ENCODE data around the gene CLMP.
"Not testable (repeated sequence)": the region's sequence is repeated elsewhere in the genome, so short reads cannot be mapped to it uniquely, and the experiment has no call there.

Gene CLMP

DNA sequence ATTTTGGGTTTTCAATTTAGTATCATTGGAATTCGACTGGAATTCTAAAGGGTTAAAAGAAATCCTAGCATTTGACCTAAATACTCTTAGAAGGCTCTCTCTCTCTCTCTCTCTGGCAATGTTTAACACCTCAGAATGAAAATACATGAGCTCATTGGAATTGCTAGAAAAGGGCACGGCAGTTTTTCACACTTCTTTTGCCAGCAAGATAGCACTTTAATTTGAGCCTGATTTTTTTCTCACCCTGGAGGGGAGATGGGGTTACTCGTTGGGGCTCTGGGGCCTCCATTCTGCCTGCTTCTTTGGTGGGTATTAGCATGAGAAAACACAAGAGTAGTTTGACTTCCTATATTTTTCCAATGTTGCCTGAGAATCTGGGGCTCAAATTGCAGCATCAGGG, 22.8 kb upstream of the CLMP start:
- peak; percentile 87 for DNase-seq (ENCODE audit: low spot score)

DNA sequence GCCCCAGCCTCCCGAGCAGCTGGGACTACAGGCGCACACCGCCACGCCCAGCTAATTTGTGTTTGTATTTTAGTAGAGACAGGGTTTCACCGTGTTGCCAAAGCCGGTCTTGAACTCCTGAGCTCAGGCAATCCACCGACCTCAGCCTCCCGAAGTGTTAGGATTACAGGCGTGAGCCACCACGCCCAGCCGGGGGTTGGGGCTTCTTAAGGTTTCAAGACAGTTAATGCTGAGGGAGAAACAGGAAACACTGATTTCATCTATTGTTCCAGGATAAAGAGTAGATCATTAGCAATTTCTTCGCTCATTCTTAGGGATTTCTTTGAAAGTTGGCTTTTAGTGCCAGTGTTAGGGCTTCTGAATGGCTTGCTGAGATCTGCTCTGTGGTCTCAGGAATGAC, 21.2 kb upstream of the CLMP start:
- no peak for DNase-seq (ENCODE audit: low spot score)

DNA sequence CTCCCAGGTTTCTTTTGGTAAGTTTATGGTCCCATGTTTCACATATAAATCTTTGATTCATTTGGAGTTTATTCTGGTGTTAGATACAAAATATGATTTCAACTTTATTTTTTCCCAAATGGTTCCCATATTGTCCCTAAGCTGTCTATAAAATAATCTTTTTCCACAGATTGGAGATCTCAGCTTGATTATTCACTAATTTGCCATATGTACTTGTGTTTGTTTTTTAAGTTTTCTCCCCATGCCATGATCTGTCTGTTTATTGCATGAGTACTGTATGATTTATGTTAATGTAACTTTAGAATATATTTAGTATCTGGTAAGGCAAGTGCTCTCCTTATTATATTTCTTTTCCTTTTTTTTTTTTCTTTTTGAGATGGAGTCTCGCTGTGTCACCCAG, 19.9 kb upstream of the CLMP start:
- DNase-seq (ENCODE audit: low spot score), result no peak

DNA sequence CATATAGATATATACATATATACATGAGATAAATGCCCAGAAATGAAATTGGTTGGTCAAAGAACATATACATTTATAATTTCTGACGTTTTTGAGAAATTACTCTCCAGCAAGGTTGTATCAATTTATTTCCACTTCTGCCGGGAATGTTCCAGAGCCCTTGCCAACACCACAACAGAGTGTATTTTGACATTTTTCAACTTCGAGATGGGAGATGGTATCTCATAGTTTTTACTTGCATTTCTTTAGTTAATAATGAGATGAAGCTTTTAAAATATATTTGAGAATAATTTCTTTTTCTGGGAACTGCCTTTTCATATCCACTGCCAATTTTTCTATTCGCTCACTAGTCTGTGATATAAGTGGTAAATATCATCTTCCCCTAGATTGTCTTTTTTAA, 19.3 kb upstream of the CLMP start:
- DNase-seq (ENCODE audit: low spot score), result no peak

DNA sequence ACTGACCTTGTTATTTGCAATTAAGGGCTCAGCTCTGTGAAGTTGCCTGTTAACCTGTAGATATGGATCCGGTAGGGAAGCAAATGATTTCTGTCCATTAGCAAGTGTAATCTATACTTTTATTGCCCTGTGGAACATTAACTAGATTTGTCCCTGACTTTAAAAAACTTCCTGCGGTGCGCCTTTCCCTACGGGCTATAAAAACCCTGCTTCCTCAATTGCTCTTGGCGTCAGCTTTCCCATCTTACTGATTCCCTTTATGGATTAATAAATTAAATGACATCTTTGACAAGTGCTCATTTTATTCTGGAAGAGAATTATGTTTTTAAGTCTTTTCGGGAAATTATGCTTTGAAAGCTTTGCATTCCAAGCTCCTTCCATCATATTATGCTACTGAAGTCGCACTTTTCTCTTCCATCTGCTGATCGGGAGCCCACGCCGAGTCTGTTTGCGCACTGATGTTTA, 18.3 kb upstream of the CLMP start:
- DNase-seq (ENCODE audit: low spot score), result no peak

DNA sequence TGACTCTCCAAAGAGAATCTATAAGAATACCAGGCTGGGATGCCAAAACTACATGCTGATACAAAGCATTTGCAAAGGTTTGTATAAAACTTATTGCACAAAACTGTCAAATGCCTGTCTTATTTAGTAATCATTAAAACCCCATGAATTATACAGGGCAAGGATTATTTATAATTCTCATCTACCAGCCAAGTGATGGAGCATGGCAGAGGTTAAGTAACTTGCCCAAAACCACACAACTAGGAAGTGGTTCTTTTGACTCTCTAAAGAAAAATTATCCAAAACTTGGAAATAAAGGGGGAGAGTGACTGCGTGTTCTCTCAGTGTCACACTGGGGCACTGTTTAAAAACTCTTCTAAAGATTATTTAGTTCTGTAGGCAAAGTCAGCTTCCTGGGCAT, 17.4 kb upstream of the CLMP start:
- no peak for DNase-seq (ENCODE audit: low spot score)

DNA sequence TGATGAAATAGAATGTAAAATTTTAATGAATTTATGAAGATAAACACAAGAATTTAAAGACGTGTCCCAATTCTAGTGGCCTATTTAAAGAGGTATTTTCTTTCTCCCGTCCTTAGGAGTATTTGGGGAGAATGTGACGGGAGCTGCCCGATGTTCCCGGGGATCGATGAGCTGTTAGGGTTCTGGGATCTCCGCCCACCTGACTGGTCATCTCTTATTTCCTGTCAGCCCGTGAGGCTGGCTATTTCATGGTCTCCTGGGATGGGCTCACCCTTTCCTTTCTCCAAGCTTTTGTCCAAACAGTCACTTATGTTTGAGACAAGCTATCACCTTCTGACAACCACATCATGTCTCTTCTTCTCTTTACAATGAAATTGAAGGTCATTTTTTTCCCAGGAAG, 16.9 kb upstream of the CLMP start:
- DNase-seq (ENCODE audit: low spot score), result no peak

DNA sequence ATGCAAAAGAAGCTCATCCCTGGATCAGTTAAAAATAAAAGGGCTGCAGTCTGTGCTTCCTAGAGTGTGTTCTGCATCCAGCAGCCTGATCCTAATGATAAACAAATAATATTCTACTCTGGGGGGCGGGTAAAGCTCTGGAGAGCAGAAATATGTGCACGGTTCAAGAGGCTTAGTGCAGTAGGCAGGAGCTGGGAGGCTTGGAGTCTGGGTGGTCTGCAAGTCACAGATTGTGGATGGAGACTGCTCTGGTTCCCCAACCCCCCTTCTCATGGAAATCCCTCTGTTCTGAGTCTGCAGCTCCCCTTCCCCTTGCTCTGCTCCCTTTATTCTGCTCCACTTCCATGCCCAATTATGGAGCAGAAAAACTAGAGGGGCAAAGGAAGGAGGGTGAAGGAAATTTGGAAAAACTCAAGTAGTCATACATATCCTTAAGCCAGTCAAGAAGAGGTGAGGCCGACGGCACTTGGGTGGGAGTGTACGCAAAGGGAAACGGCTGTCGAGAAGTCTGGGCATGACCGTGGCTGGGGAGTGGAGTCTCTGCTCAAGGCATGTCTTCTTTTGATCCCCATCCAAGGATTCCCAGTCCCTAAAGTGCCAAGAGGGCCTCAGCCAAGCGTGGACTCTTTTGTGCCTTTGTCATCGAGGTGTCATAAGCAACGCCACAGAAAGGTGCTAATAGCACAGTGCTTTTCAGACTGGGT, 16.3 kb upstream of the CLMP start:
- no peak for DNase-seq (ENCODE audit: low spot score)

DNA sequence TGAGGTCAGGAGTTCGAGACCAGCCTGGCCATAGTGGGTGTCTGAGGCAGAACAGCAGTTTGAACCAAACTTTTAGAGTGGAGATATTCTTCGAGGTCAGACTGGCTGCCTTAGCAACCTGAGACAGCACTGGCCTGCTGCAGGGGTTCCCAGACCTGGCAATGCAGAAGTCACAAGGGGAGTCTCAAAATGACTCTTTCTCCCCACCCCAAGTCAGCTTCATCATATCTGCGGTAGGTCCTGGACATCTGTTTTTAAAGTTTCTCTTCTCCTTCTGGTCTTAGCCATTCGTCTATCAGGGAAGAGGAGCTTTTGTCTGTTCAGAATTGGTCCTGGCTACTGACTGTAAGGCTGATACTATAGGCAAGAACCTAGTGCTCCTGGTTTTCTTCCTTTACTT, 14.5 kb upstream of the CLMP start:
- DNase-seq (ENCODE audit: low spot score), result no peak

DNA sequence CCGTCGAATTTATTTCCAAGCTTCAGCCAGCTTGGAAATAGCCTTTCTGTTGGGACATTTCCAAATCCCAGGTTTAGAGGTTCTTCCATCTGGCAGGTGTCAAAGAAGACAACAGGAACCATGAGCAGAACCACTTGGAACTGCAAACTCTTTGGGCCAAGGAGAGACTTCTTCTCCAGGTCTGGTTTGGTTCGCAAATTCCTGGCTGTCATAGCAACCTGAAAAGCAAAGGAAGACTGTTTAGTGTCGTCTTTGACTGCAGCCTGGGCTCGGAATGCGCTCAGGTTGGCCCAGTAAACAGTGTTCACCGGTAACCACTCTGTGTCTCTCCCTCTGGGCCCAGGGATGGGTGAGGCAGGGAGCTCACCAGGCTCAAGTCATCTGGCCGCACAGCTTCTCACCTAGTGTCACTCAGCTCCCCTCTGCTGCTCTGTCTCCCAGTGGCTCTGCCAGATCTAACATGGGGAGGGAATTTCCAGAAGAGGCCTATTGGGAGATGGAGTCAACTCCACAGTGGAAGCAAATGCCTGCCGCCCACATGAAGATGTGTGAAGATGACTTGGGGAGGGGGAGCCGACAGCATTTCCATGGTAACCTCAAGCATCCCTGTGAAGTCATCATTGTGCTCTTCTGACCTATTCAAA, 11.9 kb upstream of the CLMP start:
- DNase-seq (ENCODE audit: low spot score), result peak; percentile 12

DNA sequence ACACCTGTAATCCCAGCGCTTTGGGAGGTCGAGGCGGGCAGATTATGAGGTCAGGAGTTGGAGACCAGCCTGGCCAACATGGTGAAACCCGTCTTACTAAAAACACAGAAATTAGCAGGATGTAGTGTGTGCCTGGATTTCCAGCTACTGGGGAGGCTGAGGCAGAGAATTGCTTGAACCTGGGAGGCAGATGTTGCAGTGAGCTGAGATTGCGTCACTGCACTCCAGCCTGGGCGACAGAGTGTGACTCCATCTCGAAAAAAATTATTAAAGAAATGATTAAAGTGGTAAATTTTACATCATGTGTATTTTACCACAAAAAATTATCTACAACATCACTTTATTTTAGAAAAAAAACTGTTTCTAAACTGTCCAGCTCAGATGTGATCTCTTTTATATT, 11.0 kb upstream of the CLMP start:
- not testable (repeated sequence) for DNase-seq (ENCODE audit: low spot score)

DNA sequence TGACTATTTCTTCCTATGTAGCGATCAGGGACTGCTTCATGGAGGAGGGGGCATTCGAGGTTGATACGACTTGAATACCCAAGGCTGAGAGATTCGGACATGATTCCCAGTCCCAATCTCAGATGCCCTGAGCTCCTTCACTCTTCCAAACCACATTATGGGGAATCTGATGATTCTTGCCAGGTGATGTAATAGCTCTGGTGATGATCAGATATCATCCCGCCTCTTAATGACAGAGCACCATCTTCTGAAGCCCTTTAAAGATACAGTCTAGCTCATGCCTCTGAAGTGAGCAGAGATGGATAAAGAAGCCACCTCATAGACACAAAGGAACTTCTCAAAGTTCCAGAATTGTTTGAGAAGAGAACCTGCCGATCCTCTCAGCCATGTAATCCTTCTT, 8.9 kb upstream of the CLMP start:
- DNase-seq (ENCODE audit: low spot score), result no peak

DNA sequence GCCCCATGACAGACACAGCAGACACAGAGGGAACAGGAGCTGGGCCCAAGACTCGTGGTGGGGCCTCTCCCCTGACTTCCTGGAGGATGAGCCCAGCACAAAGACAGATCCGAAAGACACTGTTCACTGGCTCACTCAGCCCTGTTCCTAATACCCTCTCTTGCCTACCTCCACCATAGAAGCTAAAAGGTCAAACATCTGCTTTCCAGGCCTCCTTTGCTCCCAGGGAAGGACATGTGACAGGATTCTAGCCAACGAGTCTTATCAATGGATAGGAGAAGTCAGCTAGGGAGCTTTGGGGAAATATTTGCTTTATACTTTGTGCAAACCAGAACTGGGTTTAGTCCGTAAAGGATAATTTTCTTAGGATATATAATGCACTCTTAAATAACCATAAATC, 8.4 kb upstream of the CLMP start:
- DNase-seq (ENCODE audit: low spot score), result no peak

DNA sequence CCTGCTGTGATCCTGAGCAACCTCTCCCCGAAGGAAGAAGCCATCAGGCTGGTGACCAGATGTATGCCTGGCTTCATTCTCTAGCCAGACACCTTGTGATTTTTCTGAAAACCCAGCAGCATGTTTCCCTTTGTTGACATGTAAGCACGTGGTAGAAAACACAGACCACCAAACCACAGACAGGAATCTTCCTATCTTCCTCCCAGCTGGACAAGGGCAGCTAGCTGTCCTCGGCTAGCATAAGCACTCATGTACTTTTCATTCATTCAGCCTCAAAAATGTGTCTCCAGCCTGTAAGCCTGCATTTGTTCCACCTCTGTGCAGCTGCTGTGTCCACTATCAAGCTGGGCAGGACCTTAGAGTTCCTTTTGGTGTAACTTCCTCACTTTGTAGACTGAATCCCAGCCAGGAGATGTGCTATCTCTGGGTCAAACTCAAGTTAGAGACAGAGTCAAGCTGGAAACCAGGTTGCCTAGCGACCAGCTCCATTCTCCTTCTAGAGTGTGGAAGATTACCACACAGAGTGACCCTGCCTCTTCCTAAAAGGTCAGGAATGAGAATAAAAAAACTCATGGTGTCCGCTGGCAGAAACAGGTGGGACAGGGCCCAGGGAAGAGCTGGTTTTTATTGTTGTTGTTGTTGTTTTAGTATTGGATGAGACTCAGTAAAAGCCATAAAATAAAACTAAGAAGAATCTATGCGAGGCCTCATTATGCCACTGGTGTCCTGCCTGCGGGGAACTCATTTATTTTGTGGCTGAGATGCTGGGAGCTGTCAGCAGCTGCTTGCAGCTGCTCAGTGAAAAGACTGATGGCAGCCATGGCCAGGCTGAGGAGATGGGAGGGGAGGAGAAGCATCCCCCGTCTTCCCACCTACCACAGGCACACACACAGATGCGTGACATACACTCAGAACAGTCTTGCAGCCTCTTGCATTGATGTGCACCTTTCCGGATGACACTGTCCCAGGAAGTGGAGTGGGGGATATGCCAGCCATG, 7.4 kb upstream of the CLMP start:
- DNase-seq (ENCODE audit: low spot score), result no peak

DNA sequence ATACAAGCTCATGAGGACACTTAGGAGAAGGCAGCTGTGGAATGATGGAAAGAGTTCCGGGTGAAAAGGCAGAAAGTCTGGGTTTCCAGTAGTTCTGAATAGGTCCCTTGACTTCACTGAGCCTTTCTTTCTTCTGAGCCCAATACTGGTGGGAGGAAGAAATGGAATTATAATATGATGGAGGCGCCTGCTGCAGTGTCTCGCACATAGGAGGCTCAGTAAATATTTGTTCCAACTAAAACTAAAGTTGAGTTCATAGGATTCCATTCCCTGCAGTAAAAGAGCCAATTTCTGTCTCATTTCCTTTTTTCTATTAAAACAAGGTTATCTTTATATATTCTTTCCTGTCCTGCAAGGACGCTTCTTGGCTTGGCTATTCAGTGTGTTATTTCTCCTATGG, 5.2 kb upstream of the CLMP start:
- DNase-seq (ENCODE audit: low spot score), result no peak

DNA sequence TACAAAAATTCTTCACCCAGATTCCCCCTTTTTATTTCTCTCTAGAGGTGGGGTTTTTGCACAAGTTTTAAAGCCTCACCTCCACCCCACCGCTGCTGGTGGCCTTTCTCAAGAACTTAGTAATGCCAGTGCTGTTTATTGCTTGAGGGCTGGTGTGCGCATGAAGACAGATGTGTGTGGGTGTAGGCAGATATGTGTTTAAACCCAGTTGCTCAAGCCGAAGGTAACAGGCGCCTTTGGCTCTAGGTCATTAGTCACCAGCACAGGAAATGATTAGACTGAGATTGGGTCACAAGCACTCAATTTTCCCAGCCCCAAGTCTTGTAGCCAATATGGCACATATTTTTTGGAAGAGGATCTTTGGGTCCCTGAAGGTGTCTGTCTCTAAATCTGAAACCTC, 2.7 kb upstream of the CLMP start:
- DNase-seq (ENCODE audit: low spot score), result peak; percentile 59

DNA sequence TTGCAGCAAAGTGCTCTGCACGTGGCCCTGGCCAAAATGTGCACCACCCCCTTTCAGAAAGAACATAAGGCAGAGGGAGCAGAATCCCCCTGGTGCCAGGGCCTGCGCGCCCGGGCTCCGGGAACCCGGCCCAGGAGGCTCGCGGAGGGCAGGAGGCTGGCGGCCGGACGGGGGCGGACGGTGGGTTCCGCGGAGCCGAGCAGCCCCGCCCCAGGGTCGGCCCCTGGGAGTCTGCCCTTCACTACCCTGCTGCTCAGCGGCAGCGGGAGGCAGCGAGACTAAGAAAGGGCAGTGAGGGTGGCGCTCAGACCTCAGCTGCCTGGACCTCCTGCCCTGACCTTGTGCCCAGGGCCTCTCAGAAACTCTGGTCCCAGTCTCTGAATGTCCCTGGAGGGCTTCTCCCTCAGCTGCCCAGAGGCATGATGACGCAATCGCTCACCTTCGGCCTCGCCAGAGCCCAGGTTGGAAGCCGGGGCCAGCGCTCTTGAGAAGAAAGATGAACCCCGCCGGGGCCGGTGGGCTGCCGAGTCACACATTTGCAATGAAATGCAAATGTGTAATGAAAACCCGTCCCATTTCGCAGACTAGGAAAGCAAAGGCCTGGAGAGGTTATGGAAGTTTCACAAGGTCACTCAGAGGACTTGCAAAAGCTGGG, 1.1 kb upstream of the CLMP start:
- no peak for DNase-seq (ENCODE audit: low spot score)

DNA sequence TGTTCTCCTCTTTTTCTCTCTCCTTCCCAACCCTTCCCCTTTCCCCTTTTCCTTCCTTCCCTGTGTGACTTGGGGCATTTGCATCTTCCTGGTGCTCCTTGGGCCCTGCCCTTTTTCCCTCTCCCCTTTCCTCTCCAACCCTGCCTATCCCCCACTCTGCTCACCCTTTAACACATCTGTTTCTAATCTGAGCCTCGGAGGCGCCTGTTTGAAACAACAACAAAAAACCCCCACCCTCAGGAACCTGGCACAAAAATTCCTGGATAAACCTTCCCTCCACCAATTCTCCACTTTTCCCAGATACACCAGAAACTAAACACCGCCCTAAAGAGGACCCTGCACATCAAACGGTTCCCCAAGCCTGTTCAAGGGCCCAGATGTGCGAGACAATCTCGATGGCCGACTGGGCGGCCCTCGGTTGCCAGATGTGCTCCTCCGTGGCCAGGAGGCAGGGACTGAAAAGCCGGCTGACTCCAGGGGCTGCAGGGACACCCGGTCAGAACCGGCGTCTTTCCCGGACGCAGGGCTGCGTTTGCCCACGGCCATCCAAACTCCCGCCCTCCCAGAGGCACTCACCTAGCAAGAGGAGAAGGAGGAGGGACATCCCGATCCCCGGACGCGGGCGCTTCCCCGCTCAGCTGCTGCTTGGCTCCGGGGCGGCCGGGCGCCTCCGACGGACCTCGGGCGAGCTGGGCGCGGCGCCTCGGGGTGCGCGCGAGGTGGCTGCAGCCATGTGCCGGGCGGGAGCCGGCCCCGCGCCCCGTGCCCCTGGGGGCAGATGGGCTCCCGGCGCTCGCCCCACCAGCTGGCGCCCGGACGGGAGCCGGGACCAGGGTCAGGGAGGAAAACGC, 486 bp downstream of the CLMP start:
- DNase-seq (ENCODE audit: low spot score), result peak; percentile 35

DNA sequence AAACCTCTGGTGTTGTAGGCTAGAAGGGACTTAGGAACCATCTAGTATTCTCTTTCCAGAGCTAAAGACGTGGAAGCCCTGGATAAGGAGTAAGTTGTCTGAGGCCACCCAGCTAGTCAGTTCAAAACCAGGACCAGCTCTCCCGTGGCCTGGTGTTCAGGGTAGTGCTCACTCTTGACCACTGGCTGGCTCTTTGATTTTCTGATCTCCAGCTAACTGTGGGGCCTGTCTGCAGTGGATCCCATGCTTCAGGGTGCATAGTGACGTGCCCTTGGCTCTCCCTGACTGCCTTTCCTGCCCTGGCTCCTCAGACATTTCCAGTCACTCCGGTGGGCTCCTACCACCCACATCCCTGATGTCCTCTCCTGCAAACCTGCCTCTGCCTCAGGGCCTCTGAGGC, 1.3 kb downstream of the CLMP start:
- DNase-seq (ENCODE audit: low spot score), result no peak

DNA sequence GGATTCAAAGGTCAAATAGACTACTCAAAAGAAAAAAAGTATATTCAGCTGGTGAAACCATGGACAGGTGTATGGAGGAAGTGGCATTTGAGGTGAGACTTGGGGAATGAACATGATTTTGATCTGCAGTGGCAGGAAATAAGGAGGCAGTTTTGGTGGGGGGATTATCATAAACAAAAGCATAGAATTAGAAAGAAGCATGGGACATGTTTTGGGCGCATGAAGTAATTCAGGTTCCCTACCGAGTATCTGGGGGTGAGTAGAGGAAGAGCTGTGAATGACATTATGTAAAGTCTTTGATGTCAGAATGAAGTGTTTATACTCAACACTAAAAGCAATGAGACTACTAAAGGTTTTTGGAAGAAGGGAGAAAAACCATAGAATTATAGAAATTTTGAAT, 3.1 kb downstream of the CLMP start:
- no peak for DNase-seq (ENCODE audit: low spot score)

DNA sequence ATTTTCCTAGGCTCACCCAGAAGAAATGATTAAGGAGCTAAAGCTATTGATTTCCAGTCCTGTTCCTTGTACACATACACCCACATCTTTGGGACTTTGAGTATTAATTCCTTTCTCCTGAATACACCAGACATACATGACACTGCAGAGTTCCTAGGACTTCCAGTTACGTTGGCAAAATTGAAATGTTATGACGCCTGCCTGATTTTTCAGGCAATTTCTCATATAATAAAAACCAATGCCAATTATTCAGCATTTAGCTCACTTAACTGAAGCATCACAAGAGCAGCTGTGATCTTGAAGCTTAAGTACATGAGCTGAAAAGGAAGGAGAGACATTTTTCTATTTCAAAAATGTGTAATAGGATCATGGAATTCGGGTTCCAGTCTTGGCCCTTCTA, 4.5 kb downstream of the CLMP start:
- no peak for DNase-seq (ENCODE audit: low spot score)

All from kidney tubule cell (primary cell).